Embryonic facial prominence (tissue), 1 donor: ENCODE results near the gene EXOC6B.

Experiments
- DNase-seq: peaks from one replicate; pipeline ENCODE4 v3.0.0-alpha.2; 2016; ENCODE audit errors: extremely low spot score

EXOC6B gene

GRCh38 chr2:72275084-72275483 lies 550.7 kb downstream of the EXOC6B start:
- DNase-seq, result no peak

GRCh38 chr2:72274380-72274797 lies 551.4 kb downstream of the EXOC6B start:
- DNase-seq, result no peak

DNA sequence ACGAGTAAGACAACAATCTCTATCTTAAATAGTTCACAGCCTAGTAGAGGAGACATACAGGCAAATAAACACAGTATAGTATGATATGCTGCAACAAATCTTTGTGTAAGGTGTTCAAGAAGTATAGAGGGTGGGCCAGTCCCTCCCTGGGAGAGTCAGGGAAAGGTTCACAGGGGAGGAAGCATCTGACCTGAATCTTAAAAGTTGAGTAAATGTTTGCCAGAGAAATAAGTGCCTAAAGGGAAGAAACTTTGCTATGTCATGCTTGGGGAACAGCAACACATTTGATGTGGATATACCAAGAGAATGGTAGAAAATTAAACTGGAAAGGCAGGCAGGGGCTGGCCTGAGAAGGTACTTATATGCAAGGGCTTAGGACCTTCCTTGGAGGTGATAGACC lies 552.4 kb downstream of the EXOC6B start:
- no peak for DNase-seq

GRCh38 chr2:72271766-72272641 lies 553.8 kb downstream of the EXOC6B start:
- DNase-seq, result no peak

- DNase-seq, result no peak
Measured at GRCh38 chr2:72271276-72271614, 554.6 kb downstream of the EXOC6B start.

DNA sequence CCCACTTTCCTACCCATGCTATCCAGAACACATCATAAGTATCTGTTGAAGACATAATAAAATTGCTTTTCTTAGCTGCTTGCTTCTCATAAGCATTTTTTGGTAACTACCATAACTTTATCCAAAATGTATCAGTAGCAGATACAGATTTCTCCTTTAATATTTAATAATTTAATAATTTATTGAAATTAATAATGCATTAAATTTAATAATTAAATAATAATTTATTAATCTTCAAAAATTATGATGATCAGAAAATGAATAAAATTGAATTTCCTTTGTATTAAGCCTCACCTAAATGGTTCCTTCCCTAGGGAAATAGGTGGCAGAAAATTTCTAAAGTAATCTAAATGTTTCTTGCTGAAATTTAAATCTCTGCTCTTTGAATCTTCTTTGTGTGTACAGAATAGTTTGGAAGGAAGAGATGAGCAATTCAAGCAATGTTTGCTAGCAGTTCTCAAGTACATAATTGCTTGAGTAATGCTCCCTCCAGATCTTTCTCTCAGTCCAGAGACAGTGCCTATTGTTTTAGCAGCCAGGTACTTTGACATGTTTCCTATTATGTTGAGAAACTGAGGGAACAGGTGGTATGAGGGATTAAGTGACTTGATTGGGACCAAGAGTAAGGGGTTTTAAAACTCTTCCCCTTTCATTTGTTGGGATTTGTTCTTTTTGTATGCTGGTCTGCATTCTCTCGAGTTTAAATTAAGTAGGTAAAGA lies 555.1 kb downstream of the EXOC6B start:
- no peak for DNase-seq

DNA sequence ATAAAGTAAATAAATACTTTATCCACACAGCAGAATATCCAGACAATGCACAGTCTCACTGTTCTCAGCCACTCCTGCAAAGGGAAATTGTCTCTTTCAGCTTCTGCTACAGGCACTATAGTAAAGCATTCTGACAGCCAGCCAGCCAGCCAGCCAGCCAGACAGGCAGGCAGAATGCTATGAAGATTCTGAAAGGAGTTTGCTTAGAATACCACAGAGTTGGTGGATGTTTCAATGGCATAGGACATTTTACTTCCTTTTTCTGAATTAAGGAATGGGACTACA lies 562.1 kb downstream of the EXOC6B start:
- no peak for DNase-seq

GRCh38 chr2:72263043-72263775 lies 562.6 kb downstream of the EXOC6B start:
- no peak for DNase-seq

GRCh38 chr2:72261076-72261475 lies 564.8 kb downstream of the EXOC6B start:
- no peak for DNase-seq

DNA sequence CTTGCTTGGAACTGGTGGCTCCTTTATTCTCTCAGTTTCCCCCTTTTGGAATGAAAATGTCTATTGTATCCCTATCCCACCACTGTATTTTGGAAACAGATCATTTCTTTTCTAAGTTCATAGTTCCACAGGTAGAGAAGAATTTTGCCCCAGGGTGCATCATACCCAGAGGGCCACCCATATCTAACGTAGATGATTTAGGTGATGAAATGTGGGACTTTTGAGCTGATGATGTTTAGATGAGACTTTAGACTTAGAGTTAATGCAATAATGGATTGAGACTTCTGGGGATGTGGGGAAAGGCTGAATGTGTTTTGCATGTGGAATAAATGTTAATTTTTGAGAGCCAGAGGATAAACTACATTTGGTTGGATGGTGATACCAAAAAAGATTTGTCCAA lies 570.3 kb downstream of the EXOC6B start:
- no peak for DNase-seq

GRCh38 chr2:72254831-72255451 lies 570.9 kb downstream of the EXOC6B start:
- no peak for DNase-seq

DNA sequence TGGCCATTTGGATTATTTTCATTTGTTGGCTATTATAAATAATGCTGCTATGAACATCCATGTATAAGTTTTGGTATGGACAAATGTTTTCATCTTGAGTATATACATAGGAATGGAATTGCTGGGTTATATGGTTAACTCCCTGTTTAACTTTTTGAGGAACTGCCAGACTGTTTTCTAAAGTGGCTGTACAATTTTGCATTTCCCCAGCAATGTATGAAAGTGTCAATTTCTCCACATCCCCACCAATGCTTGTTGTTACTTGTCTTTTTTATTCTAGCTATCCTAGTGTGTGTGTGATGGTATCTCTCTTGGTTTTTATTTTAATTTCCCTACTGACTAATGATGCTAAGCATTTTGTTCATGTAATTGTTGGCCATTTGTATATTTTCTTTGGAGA lies 587.5 kb downstream of the EXOC6B start:
- DNase-seq, result no peak

DNA sequence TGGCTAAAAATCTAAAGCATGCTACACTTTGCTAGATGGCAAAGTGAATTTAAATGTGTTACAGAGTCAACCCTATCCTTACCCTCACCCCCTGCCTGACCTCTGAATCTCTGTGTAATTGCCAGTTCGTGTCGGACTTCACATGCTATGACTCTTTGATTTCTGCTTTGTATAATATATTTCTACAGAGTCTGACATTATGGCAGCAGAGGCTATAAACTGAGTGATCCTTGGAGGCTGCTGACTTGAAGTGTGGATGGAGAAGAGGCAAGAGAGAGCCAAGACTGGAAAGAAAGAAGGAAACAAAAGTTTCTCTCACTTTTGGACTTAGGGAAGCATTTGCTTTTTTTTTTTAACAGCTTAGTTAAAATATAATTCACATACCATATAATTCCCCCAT lies 588.3 kb downstream of the EXOC6B start:
- no peak for DNase-seq

DNA sequence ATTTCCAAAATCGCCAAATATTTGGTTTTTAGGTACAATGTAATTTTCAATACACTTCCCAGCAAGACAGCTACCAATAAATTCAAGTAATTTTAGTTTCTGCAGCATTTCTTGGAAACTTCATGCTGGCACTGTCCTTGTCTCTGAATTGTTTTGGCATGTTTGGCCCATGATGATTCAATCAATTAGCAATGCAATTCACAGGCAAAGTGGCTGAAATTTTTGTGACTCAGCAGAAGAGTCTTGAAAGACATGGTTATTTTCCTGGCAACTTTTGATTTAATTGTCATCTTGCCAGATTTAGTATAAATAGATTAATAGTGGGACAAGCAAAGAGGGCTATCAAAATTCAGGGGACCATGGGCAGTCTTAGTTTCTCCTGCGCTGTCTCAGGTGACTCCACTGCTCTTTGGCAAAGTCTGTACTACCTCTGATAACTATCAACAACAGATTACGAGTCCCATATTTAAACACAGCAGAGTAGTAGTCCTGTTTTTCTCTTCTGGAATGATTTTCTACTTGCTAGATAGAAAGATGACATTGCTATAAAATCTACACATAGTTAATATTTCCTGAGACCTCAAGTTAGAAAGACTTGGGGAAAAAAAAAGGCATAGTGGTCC lies 589.3 kb downstream of the EXOC6B start:
- DNase-seq, result no peak

DNA sequence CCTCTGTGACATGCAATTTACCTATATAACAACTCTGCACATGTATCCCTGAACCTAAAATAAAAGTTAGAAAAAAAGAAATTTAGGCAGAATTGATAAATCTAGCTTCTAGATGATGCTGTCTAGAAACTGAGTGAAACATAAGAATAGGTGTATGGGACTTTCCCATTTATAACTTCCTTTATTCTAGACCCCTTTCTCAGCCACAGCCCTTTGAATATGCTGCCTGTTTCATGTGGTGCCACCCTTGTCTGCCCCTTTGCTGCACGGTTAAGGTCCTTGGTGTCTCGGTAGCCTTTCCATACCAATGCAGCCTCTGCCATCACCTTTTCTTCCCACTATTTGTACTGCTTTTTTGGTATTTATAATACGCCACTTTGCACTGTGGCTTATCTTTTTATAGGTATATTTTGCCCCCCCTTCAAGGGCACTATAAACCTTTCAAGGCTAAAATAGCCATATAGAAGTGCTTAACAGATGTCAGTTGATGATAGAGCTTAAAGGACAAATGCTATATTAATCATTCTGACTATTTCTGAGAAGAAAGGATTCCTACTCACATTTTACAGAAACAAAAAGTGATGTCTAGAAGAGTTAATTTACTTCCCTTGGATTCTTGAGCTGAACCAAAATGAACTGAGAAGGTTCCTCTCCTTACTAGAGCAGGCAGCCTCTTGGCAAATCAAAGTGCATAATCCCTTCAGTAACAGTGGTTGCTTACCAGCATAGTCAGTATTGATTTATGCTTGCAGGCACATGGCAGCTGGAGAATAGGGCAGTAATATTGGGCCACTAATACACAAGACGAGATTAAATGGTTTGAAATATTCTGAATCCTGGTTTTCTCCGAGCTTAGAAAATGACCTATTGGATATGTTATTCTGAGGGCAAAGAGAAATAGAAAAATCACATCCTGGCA lies 590.1 kb downstream of the EXOC6B start:
- DNase-seq, result no peak

GRCh38 chr2:72233211-72233610 lies 592.6 kb downstream of the EXOC6B start:
- DNase-seq, result no peak

GRCh38 chr2:72222829-72223564 lies 602.8 kb downstream of the EXOC6B start:
- no peak for DNase-seq

GRCh38 chr2:72220170-72220569 lies 605.7 kb downstream of the EXOC6B start:
- no peak for DNase-seq

- no peak for DNase-seq
Measured at GRCh38 chr2:72214429-72215143, 611.2 kb downstream of the EXOC6B start.

- no peak for DNase-seq
Measured at GRCh38 chr2:72212486-72212855, 613.4 kb downstream of the EXOC6B start.
